DND-41 (cell line): Measurements from ENCODE around the gene OPCML.

ENCODE experiments used
- ATAC-seq: fragments of 200-7000 bp; cut with Tn5 transposase; 3 replicates; pipeline ENCODE4 v1.9.1; 2021; ENCODE audit warnings: low read depth; ENCODE audit not compliant: insufficient read depth
- DNase-seq: peaks from one replicate; pipeline ENCODE4 v3.0.0-alpha.2; 2020
- H2AFZ ChIP-seq: 2 replicates; pipeline ENCODE4 v1.6.0; 2012; ENCODE audit warnings: low read depth, low read length
- H3K27ac ChIP-seq: 2 replicates; pipeline ENCODE4 v1.5.1; 2012; ENCODE audit warnings: low read length, inconsistent platforms
- H3K27me3 ChIP-seq: fragments of 200-600 bp; sonication (generic); 2 replicates; pipeline ENCODE4 v1.6.0; 2012; ENCODE audit warnings: low read length, mild to moderate bottlenecking, inconsistent platforms; ENCODE audit not compliant: insufficient read depth, poor library complexity
- H3K36me3 ChIP-seq: 2 replicates; pipeline ENCODE4 v1.5.1; 2012; ENCODE audit warnings: low read length, inconsistent platforms; ENCODE audit not compliant: insufficient read depth
- H3K4me1 ChIP-seq: 2 replicates; pipeline ENCODE4 v1.5.1; 2012; ENCODE audit warnings: mild to moderate bottlenecking, low read length; ENCODE audit not compliant: insufficient read depth
- H3K4me2 ChIP-seq: 2 replicates; pipeline ENCODE4 v1.6.0; 2012; ENCODE audit warnings: mild to moderate bottlenecking, moderate library complexity, low read length, inconsistent platforms; ENCODE audit not compliant: insufficient read depth
- H3K4me3 ChIP-seq, 2 experiments: fragments of 200-600 bp in 1 of 2; shearing (Covaris generic) in 1 of 2; 2 replicates each; pipeline ENCODE4 v1.5.1; 2012 to 2016; ENCODE audit warnings: inconsistent platforms in 2 of 2, low read length in 2 of 2, mild to moderate bottlenecking in 2 of 2, low read depth in 1 of 2, moderate library complexity in 1 of 2
- H3K79me2 ChIP-seq: 2 replicates; pipeline ENCODE4 v1.6.0; 2012; ENCODE audit warnings: low read length, inconsistent platforms; ENCODE audit not compliant: insufficient read depth
- H3K9ac ChIP-seq: 2 replicates; pipeline ENCODE4 v1.6.0; 2012; ENCODE audit warnings: low read depth, mild to moderate bottlenecking, inconsistent platforms, low read length, moderate library complexity
- H3K9me3 ChIP-seq: 2 replicates; pipeline ENCODE4 v1.5.1; 2012; ENCODE audit warnings: low read length, moderate library complexity, mild to moderate bottlenecking, inconsistent platforms; ENCODE audit not compliant: insufficient read depth, severe bottlenecking
- H4K20me1 ChIP-seq: 2 replicates; pipeline ENCODE4 v1.6.0; 2012; ENCODE audit warnings: low read length; ENCODE audit not compliant: insufficient read depth
- CTCF ChIP-seq: IDR thresholded peaks from 2 replicates; pipeline ENCODE4 v1.5.1; 2012; ENCODE audit warnings: borderline replicate concordance, low read length, moderate library complexity, mild to moderate bottlenecking; ENCODE audit not compliant: poor library complexity, severe bottlenecking; ENCODE audit errors: extremely low read depth
- EZH2 ChIP-seq: IDR thresholded peaks from 3 replicates; pipeline ENCODE4 v1.6.1; 2012; ENCODE audit warnings: borderline replicate concordance, low read depth, mild to moderate bottlenecking, moderate library complexity, low read length, inconsistent platforms; ENCODE audit not compliant: severe bottlenecking

OPCML gene

GRCh38 chr11:132640952-132641351, 891.3 kb downstream of the OPCML start:
- Histone ChIP-seq H3K4me2 (no peak overlapping the region), H3K9me3 (no peaks in the 10 kb centered on the region), H4K20me1 (no peaks in the 10 kb centered on the region), H2AFZ (no peak overlapping the region), H3K79me2 (no peaks in the 10 kb centered on the region), H3K9ac (no peak overlapping the region), H3K4me1 (peaks cover 6% of the 10 kb centered on the region; the same call in 1 of the 2 replicates), H3K27me3 (no peaks in the 10 kb centered on the region), H3K4me3 (no peak overlapping the region), H3K27ac (no peak overlapping the region), H3K36me3 (no peaks in the 10 kb centered on the region)
- DNase-seq (peak; percentile 11), ATAC-seq (peak; percentile 50; the same call in 2 of the 3 replicates)
- no peak for TF ChIP-seq CTCF
- no peak for TF ChIP-seq EZH2

GRCh38 chr11:132639986-132640385, 892.3 kb downstream of the OPCML start:
- no peak overlapping the region for H3K9ac ChIP-seq
- H4K20me1 ChIP-seq = no peaks in the 10 kb centered on the region
- no peak overlapping the region for H3K4me2 ChIP-seq
- no peak overlapping the region for H3K27ac ChIP-seq
- ATAC-seq (no peak), DNase-seq (no peak)
- TF ChIP-seq EZH2 (no peak), CTCF (no peak)
- H3K4me1 ChIP-seq = peaks cover 6% of the 10 kb centered on the region; the same call in 1 of the 2 replicates
- H3K4me3 ChIP-seq = no peak overlapping the region
- H3K27me3 ChIP-seq = no peaks in the 10 kb centered on the region
- no peaks in the 10 kb centered on the region for H3K9me3 ChIP-seq
- no peak overlapping the region for H2AFZ ChIP-seq
- H3K79me2 ChIP-seq = no peaks in the 10 kb centered on the region
- H3K36me3 ChIP-seq = no peaks in the 10 kb centered on the region

DNA sequence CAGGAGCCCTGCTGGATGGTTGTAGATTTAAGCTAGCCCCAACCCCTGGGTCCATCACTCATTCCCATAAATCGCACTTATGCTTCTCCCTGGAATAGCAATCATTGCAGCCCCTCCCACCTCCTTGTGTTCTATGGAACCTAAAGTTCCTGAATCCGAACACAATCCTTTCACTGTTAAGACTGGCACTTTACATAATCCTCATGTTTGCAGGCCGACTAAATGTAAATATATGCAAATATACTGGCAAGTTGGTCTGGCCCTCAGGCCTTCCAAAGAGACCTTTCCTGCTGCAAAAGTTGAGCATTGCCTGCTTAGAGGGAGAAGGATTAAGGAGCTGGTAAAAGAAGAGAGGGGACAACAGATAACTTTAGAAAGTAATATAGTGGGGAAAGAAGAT, 892.9 kb downstream of the OPCML start:
- DNase-seq (no peak), ATAC-seq (no peak)
- H3K36me3 ChIP-seq = no peaks in the 10 kb centered on the region
- no peak overlapping the region for H3K27ac ChIP-seq
- H3K4me2 ChIP-seq = no peak overlapping the region
- no peaks in the 10 kb centered on the region for H3K9me3 ChIP-seq
- H2AFZ ChIP-seq = no peak overlapping the region
- H3K4me3 ChIP-seq = no peak overlapping the region
- TF ChIP-seq CTCF = no peak
- TF ChIP-seq EZH2 = no peak
- H4K20me1 ChIP-seq = no peaks in the 10 kb centered on the region
- no peaks in the 10 kb centered on the region for H3K27me3 ChIP-seq
- H3K9ac ChIP-seq = no peak overlapping the region
- no peaks in the 10 kb centered on the region for H3K79me2 ChIP-seq
- H3K4me1 ChIP-seq = peaks cover 6% of the 10 kb centered on the region; the same call in 1 of the 2 replicates

GRCh38 chr11:132638423-132638822, 893.9 kb downstream of the OPCML start:
- ATAC-seq (no peak), DNase-seq (no peak)
- Histone ChIP-seq H3K4me2 (no peak overlapping the region), H3K36me3 (no peaks in the 10 kb centered on the region), H3K27ac (no peak overlapping the region), H3K4me3 (no peak overlapping the region), H4K20me1 (no peaks in the 10 kb centered on the region), H3K27me3 (no peaks in the 10 kb centered on the region), H3K9me3 (no peaks in the 10 kb centered on the region), H3K4me1 (peaks cover 12% of the 10 kb centered on the region; the same call in 1 of the 2 replicates), H2AFZ (no peak overlapping the region), H3K79me2 (no peaks in the 10 kb centered on the region), H3K9ac (no peak overlapping the region)
- TF ChIP-seq CTCF = no peak
- no peak for TF ChIP-seq EZH2
